ENCODE results near the gene ALG11.
"Not testable (repeated sequence)": the region's sequence is repeated elsewhere in the genome, so short reads cannot be mapped to it uniquely, and the experiment has no call there.

Gene ALG11

GRCh38 chr13:51998723-51999509 is 13.3 kb upstream of the ALG11 start:
- DNase-seq: peak; percentile 71 to 73

GRCh38 chr13:51999510-51999911 is 12.7 kb upstream of the ALG11 start:
- peak; percentile 21 to 70 for DNase-seq

GRCh38 chr13:51999921-52000320 is 12.3 kb upstream of the ALG11 start:
- DNase-seq: no peak

GRCh38 chr13:52001120-52001731 is 11.0 kb upstream of the ALG11 start:
- DNase-seq: peak; percentile 30 to 64

- DNase-seq: no peak
Observed at GRCh38 chr13:52002361-52002760, 9.8 kb upstream of the ALG11 start.

GRCh38 chr13:52003541-52003940 is 8.7 kb upstream of the ALG11 start:
- DNase-seq: peak; percentile 77 to 89

GRCh38 chr13:52004511-52005170 is 7.6 kb upstream of the ALG11 start:
- DNase-seq: peak in 1 of 2 experiments; percentile 19

GRCh38 chr13:52005841-52006522 is 6.2 kb upstream of the ALG11 start:
- DNase-seq: no peak

- DNase-seq: no peak
Observed at GRCh38 chr13:52006523-52007245, 5.5 kb upstream of the ALG11 start.

- no peak for DNase-seq
Observed at GRCh38 chr13:52009946-52010345, 2.3 kb upstream of the ALG11 start.

- DNase-seq: peak; percentile 23 to 41
Observed at GRCh38 chr13:52010890-52011631, 1.1 kb upstream of the ALG11 start, which contains the start of gene ATP7B. TSS of gene ATP7B (minus strand) at chr13:52011450. CDS start at chr13:52011337, 113 bp downstream.

GRCh38 chr13:52012512-52012836 is 276 bp downstream of the ALG11 start:
- DNase-seq: no peak

GRCh38 chr13:52016296-52016695 is 4.1 kb downstream of the ALG11 start:
- DNase-seq: no peak

- DNase-seq: no peak
Observed at GRCh38 chr13:52020191-52020590, 8.0 kb downstream of the ALG11 start.

GRCh38 chr13:52022356-52022755 is 10.2 kb downstream of the ALG11 start:
- DNase-seq: no peak

- no peak for DNase-seq
Observed at GRCh38 chr13:52024481-52024880, 12.3 kb downstream of the ALG11 start, which contains the start of gene UTP14C. TSS of gene UTP14C (plus strand) at chr13:52024691. CDS start at chr13:52028805, 4,114 bp downstream.

- DNase-seq: no peak
Observed at GRCh38 chr13:52025475-52026245, 13.5 kb downstream of the ALG11 start.

GRCh38 chr13:52026246-52026626 is 14.0 kb downstream of the ALG11 start:
- no peak for DNase-seq

- DNase-seq: no peak
Observed at GRCh38 chr13:52027832-52028231, 15.6 kb downstream of the ALG11 start.

GRCh38 chr13:52029569-52029968 is 17.4 kb downstream of the ALG11 start:
- DNase-seq: no peak

GRCh38 chr13:52030401-52030800 is 18.2 kb downstream of the ALG11 start:
- not testable (repeated sequence) for DNase-seq

Data from NCI-H524 (cell line).